Measurements from ENCODE around the gene FGF19. TPM values are rescaled to one million over a fixed set of nuclear protein-coding genes. Genes with fewer than 3 reads are reported as not detected.

Gene FGF19
- total RNA-seq, 4 donors from 2014 or later: not detected

GRCh38 chr11:69670158-69670845 lies 33.5 kb downstream of the FGF19 start:
- Histone ChIP-seq H3K4me1 (peaks cover 9 to 24% (median 13%) of the 10 kb centered on the region in 4 donors), H3K27me3 (no peaks in the 10 kb centered on the region), H3K27ac (peak overlapping the region in 1 of 4 donors; percentile 39), H3K36me3 (peaks cover 0 to 10% (median 2%) of the 10 kb centered on the region in 4 donors), H3K9me3 (no peaks in the 10 kb centered on the region), H3K4me3 (no peak overlapping the region)
- in situ Hi-C loops (cut with MboI; ENCODE audit: low pct_ligation_motif_present in 1 of 4, low pct_unique_long_range_greater_than_20kb in 1 of 4, low sequenced_read_pairs in 3 of 4): loop anchor here in 1 of 4 donors (25.0 kb wide), 1 partner anchor 558 kb away; no protein-coding TSS in a partner anchor
- TF ChIP-seq, protein P1, sequence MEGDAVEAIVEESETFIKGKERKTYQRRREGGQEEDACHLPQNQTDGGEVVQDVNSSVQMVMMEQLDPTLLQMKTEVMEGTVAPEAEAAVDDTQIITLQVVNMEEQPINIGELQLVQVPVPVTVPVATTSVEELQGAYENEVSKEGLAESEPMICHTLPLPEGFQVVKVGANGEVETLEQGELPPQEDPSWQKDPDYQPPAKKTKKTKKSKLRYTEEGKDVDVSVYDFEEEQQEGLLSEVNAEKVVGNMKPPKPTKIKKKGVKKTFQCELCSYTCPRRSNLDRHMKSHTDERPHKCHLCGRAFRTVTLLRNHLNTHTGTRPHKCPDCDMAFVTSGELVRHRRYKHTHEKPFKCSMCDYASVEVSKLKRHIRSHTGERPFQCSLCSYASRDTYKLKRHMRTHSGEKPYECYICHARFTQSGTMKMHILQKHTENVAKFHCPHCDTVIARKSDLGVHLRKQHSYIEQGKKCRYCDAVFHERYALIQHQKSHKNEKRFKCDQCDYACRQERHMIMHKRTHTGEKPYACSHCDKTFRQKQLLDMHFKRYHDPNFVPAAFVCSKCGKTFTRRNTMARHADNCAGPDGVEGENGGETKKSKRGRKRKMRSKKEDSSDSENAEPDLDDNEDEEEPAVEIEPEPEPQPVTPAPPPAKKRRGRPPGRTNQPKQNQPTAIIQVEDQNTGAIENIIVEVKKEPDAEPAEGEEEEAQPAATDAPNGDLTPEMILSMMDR (IDR thresholded peaks at IDR 0.05): peak; percentile 87 to 96 (median 92)
- TF ChIP-seq POLR2AphosphoS5 (IDR thresholded peaks at IDR 0.05) (peak in 2 of 3 donors; percentile 24 to 29), EP300 (IDR thresholded peaks at IDR 0.05; ENCODE audit: low read depth) (no peak), POLR2A (IDR thresholded peaks at IDR 0.05) (no peak)
- intact Hi-C loops (cut with DNase I; ENCODE audit: low total_unique reads): no loop called here
- peak; percentile 79 for DNase-seq
- WGBS, 2 donors (ENCODE audit: low coverage in 1 of 2): 34 to 78% methylated on average over 6 to 18 of the region's 18 CpGs

- peaks cover 0 to 10% (median 2%) of the 10 kb centered on the region in 4 donors for H3K36me3 ChIP-seq
- no peak for TF ChIP-seq POLR2AphosphoS5 (IDR thresholded peaks at IDR 0.05)
- TF ChIP-seq EP300 (IDR thresholded peaks at IDR 0.05; ENCODE audit: low read depth): no peak
- no peak for TF ChIP-seq POLR2A (IDR thresholded peaks at IDR 0.05)
- TF ChIP-seq, protein P1 (IDR thresholded peaks at IDR 0.05): no peak
- intact Hi-C loops (cut with DNase I; ENCODE audit: low total_unique reads): no loop called here
- H3K9me3 ChIP-seq: no peaks in the 10 kb centered on the region
- H3K4me3 ChIP-seq: no peak overlapping the region
- no peaks in the 10 kb centered on the region for H3K27me3 ChIP-seq
- H3K27ac ChIP-seq: no peak overlapping the region
- H3K4me1 ChIP-seq: peaks cover 9 to 23% (median 10%) of the 10 kb centered on the region in 4 donors
- in situ Hi-C loops (cut with MboI; ENCODE audit: low pct_ligation_motif_present in 1 of 4, low pct_unique_long_range_greater_than_20kb in 1 of 4, low sequenced_read_pairs in 3 of 4): loop anchor here in 3 of 4 donors (10.0 to 25.0 kb wide), 2 partner anchors 557 to 565 kb away; no protein-coding TSS in a partner anchor
- DNase-seq: no peak
- 91% methylated on average over 19 of the region's 19 CpGs; no CpG with 5 or more reads in 1 of the 2 donors for WGBS, 2 donors (ENCODE audit: low coverage in 1 of 2)
These were observed 34.3 kb downstream of the FGF19 start for GRCh38 chr11:69669486-69669885.

DNA sequence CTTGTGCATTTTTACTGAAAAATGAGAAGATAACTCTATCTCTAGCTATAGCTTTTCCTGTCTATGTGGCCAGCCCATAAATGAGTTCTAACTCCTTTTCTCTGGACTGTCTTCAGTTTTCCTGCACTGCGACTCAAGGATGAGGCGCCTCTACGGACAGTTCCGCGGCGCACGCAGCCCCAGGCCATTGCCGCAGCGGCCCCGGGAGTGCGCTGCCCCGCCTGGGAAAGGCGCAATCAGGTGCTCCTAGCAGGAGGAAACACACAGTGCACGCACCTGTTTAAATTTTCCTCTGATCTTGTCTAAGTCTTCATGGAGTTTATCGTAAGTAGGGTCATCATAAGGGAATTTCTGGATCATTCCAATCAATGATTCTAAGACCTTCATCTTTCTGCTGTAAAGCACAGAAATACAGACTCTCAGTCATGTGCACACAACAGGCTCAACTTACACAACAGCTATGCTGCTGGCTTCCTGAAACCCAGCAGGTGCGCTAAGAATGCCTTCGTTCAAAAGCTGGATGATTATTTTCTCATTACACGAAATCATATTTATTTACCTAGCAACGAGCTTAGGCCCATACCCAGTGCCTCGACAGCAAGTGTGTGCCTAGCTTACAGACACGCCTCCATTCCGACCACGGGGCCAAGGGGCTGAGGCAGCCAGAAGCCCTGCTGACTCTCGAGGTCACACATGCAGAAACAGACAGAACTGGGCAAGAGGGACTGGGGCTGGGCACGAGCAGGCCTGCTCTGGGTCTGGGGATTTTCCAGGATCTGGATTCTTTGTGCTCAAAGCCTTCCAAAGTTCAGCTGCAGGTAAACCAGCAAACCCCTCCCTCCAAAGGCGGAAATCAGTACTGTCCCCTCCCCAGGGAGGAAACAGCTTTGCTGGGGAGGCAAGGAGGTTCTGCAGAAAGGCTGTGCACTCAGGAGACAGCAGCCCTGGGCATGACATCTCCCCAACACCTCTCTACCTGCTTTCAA lies 35.9 kb downstream of the FGF19 start:
- no peak overlapping the region for H3K27ac ChIP-seq
- intact Hi-C loops (cut with DNase I; ENCODE audit: low total_unique reads): no loop called here
- no peak for DNase-seq
- WGBS, 2 donors (ENCODE audit: low coverage in 1 of 2): 83 to 90% methylated on average over 20 to 26 of the region's 26 CpGs
- H3K27me3 ChIP-seq: no peaks in the 10 kb centered on the region
- peaks cover 0 to 10% (median 2%) of the 10 kb centered on the region in 4 donors for H3K36me3 ChIP-seq
- TF ChIP-seq, protein P1 (IDR thresholded peaks at IDR 0.05): no peak
- TF ChIP-seq POLR2AphosphoS5 (IDR thresholded peaks at IDR 0.05): no peak
- no peak for TF ChIP-seq EP300 (IDR thresholded peaks at IDR 0.05; ENCODE audit: low read depth)
- no peak for TF ChIP-seq POLR2A (IDR thresholded peaks at IDR 0.05)
- no peaks in the 10 kb centered on the region for H3K9me3 ChIP-seq
- H3K4me1 ChIP-seq: peaks cover 0 to 8% (median 0%) of the 10 kb centered on the region in 4 donors
- H3K4me3 ChIP-seq: no peak overlapping the region
- in situ Hi-C loops (cut with MboI; ENCODE audit: low pct_ligation_motif_present in 1 of 4, low pct_unique_long_range_greater_than_20kb in 1 of 4, low sequenced_read_pairs in 3 of 4): loop anchor here in 3 of 4 donors (10.0 to 25.0 kb wide), 2 partner anchors 556 to 563 kb away; no protein-coding TSS in a partner anchor

Measured in transverse colon (tissue), 4 donors.